WTC11 (cell line): Measurements from ENCODE around the gene TMEM151B. TPM values are rescaled to one million over a fixed set of nuclear protein-coding genes. Genes with fewer than 3 reads are reported as not detected.
A peak's percentile ranks its signal among the peaks of the same experiment; 100 is the strongest.

ENCODE experiments used
- ATAC-seq: fragments of 200-7000 bp; cut with Tn5 transposase; 2 replicates; pipeline ENCODE4 v1.10.0; 2021; ENCODE audit warnings: mild to moderate bottlenecking, moderate library complexity
- CTCF ChIA-PET: fragments of 300-600 bp; sonication (Branson Sonifier 250); formaldehyde crosslinking; loops from one replicate; lab custom pipeline; 2021; ENCODE audit warnings: antibody characterized with exemption; lab: Charles Lee
- POLR2A ChIA-PET: fragments of 350-600 bp; sonication (Branson Sonifier 250); formaldehyde crosslinking; loops from one replicate; lab custom pipeline; 2021; ENCODE audit warnings: antibody characterized with exemption; lab: Charles Lee
- DNase-seq: peaks from one replicate; pipeline ENCODE4 v3.0.0; 2021; ENCODE audit warnings: low spot score
- H3K27ac Mint-ChIP-seq: 2 replicates; pipeline ENCODE4 v1.8.0; 2021; ENCODE audit warnings: mixed read lengths
- H3K27me3 Mint-ChIP-seq: 2 replicates; pipeline ENCODE4 v1.8.0; 2021; ENCODE audit warnings: low read depth, mild to moderate bottlenecking, moderate library complexity, mixed read lengths
- H3K36me3 Mint-ChIP-seq: 2 replicates; pipeline ENCODE4 v1.8.0; 2021; ENCODE audit warnings: mixed read lengths
- H3K4me1 Mint-ChIP-seq: 2 replicates; pipeline ENCODE4 v1.8.0; 2022; ENCODE audit warnings: mixed read lengths
- H3K4me3 Mint-ChIP-seq: 2 replicates; pipeline ENCODE4 v1.8.0; 2021; ENCODE audit warnings: mild to moderate bottlenecking, moderate library complexity, mixed read lengths
- H3K9me3 Mint-ChIP-seq: 2 replicates; pipeline ENCODE4 v1.8.0; 2021; ENCODE audit warnings: mixed read lengths
- E2F5 ChIP-seq: sonication (generic); formaldehyde crosslinking; IDR thresholded peaks from 2 replicates; pipeline ENCODE4 v1.8.1; 2022; ENCODE audit warnings: mild to moderate bottlenecking, moderate library complexity, missing genetic modification reagents
- FOXP4 ChIP-seq: sonication (generic); formaldehyde crosslinking; IDR thresholded peaks from 2 replicates; pipeline ENCODE4 v1.8.0; 2022; ENCODE audit warnings: mild to moderate bottlenecking, missing genetic modification reagents
- IRF2 ChIP-seq: sonication (generic); formaldehyde crosslinking; IDR thresholded peaks from 2 replicates; pipeline ENCODE4 v1.8.0; 2022; ENCODE audit warnings: low read depth, missing genetic modification reagents, borderline replicate concordance
- JAZF1 ChIP-seq: fragments of 250-450 bp; sonication (Bioruptor Pico); IDR thresholded peaks from 2 replicates; pipeline ENCODE4 v1.9.0; 2021; ENCODE audit warnings: moderate library complexity, mild to moderate bottlenecking, inconsistent platforms
- MAX ChIP-seq: sonication (generic); formaldehyde crosslinking; IDR thresholded peaks from 2 replicates; pipeline ENCODE4 v1.8.0; 2022; ENCODE audit warnings: mild to moderate bottlenecking, missing genetic modification reagents
- NR1H2 ChIP-seq: sonication (generic); formaldehyde crosslinking; IDR thresholded peaks from 2 replicates; pipeline ENCODE4 v1.9.0; 2021; ENCODE audit warnings: mild to moderate bottlenecking, moderate library complexity, missing genetic modification reagents
- PREB ChIP-seq: sonication (generic); formaldehyde crosslinking; IDR thresholded peaks from 2 replicates; pipeline ENCODE4 v1.8.1; 2022; ENCODE audit warnings: mild to moderate bottlenecking, missing genetic modification reagents, moderate library complexity, borderline replicate concordance
- SMAD3 ChIP-seq: sonication (generic); formaldehyde crosslinking; IDR thresholded peaks from 2 replicates; pipeline ENCODE4 v1.8.0; 2022; ENCODE audit warnings: missing genetic modification reagents, mild to moderate bottlenecking, borderline replicate concordance
- ZNF232 ChIP-seq: sonication (generic); formaldehyde crosslinking; IDR thresholded peaks from 2 replicates; pipeline ENCODE4 v1.8.0; 2022; ENCODE audit warnings: mild to moderate bottlenecking, missing genetic modification reagents
- ZNF425 ChIP-seq: fragments of 250-450 bp; sonication (Bioruptor Pico); conservative IDR thresholded peaks from 2 replicates; pipeline ENCODE4 v1.9.0; 2021; ENCODE audit warnings: mild to moderate bottlenecking
- total RNA-seq: library from RNA; stranded (reverse); gene quantifications from 3 replicates; pipeline ENCODE4 v1.2.3, GENCODE V29; 2021

TMEM151B gene
- total RNA-seq, 1 experiment from 2014 or later = 5.5 TPM

GRCh38 chr6:44260451-44261297, 9.6 kb upstream of the TMEM151B start:
- peaks cover 5% of the 10 kb centered on the region; the same call in 1 of the 2 replicates for H3K36me3 Mint-ChIP-seq
- H3K27me3 Mint-ChIP-seq = peaks cover 6% of the 10 kb centered on the region
- peaks cover 41% of the 10 kb centered on the region for H3K4me1 Mint-ChIP-seq
- no peak overlapping the region for H3K4me3 Mint-ChIP-seq
- CTCF ChIA-PET = no interaction called here
- ATAC-seq (no peak), DNase-seq (no peak)
- H3K9me3 Mint-ChIP-seq = no peaks in the 10 kb centered on the region
- no peak for TF ChIP-seq JAZF1 (CRISPR knock-in tag)
- POLR2A ChIA-PET = no interaction called here
- no peak overlapping the region for H3K27ac Mint-ChIP-seq

GRCh38 chr6:44261581-44261980, 8.7 kb upstream of the TMEM151B start:
- Mint-ChIP-seq H3K27me3 (peaks cover 6% of the 10 kb centered on the region), H3K27ac (no peak overlapping the region)
- POLR2A ChIA-PET = no interaction called here

GRCh38 chr6:44262467-44263353, 7.5 kb upstream of the TMEM151B start:
- Mint-ChIP-seq H3K27ac (no peak overlapping the region), H3K4me3 (peak overlapping the region; percentile 95), H3K4me1 (peaks cover 32% of the 10 kb centered on the region), H3K36me3 (peaks cover 4% of the 10 kb centered on the region; the same call in 1 of the 2 replicates), H3K9me3 (no peaks in the 10 kb centered on the region), H3K27me3 (peaks cover 9% of the 10 kb centered on the region)
- TF ChIP-seq E2F5 (CRISPR knock-in tag) (no peak), NR1H2 (CRISPR knock-in tag) (no peak), PREB (CRISPR knock-in tag) (no peak), IRF2 (no peak), FOXP4 (CRISPR knock-in tag) (no peak), SMAD3 (no peak)
- ATAC-seq (no peak), DNase-seq (no peak)
- ChIA-PET POLR2A (interaction anchor here (1.2 kb wide), 1 partner anchor 16 kb away, joined by 3 read pairs; the partner anchor contains the start of gene HSP90AB1), CTCF (interaction anchor here (0.6 to 1.7 kb wide), 3 partner anchors 42 to 1275 kb away, joined by 3 to 6 read pairs (median 4); no protein-coding TSS in a partner anchor)

More at GRCh38 chr6:44261581-44261980, 8.7 kb upstream of the TMEM151B start:
- TF ChIP-seq ZNF232 (CRISPR knock-in tag) = no peak
- no peak for TF ChIP-seq ZNF425 (CRISPR knock-in tag)
- no peak for TF ChIP-seq MAX
- no peaks in the 10 kb centered on the region for H3K9me3 Mint-ChIP-seq
- H3K4me1 Mint-ChIP-seq = peaks cover 34% of the 10 kb centered on the region
- DNase-seq = no peak
- H3K4me3 Mint-ChIP-seq = no peak overlapping the region
- CTCF ChIA-PET = interaction anchor here (1.1 to 1.7 kb wide), 2 partner anchors 43 to 89 kb away, joined by 3 to 6 read pairs; no protein-coding TSS in a partner anchor
- peaks cover 4% of the 10 kb centered on the region; the same call in 1 of the 2 replicates for H3K36me3 Mint-ChIP-seq
- no peak for ATAC-seq
